ENCODE measurements around the gene GARRE1.

The GARRE1 gene

GRCh38 chr19:34229721-34230120, 24.6 kb upstream of the GARRE1 start:
- TF ChIP-seq CTCF (IDR thresholded peaks at IDR 0.05; ENCODE audit: low read depth, low read length), result no peak
- no peak for DNase-seq (ENCODE audit: low read depth, low spot score)
- in situ Hi-C loops (cut with HindIII; ENCODE audit: low sequenced_read_pairs), result no loop called here
- H3K4me3 ChIP-seq (ENCODE audit: low read depth, low read length), result no peak overlapping the region

- no peak overlapping the region for H3K4me3 ChIP-seq (ENCODE audit: low read depth, low read length)
- in situ Hi-C loops (cut with HindIII; ENCODE audit: low sequenced_read_pairs), result no loop called here
- no peak for DNase-seq (ENCODE audit: low read depth, low spot score)
- TF ChIP-seq CTCF (IDR thresholded peaks at IDR 0.05; ENCODE audit: low read depth, low read length), result no peak
Measured at GRCh38 chr19:34230820-34231219, 23.5 kb upstream of the GARRE1 start.

GRCh38 chr19:34231439-34231838, 22.9 kb upstream of the GARRE1 start:
- in situ Hi-C loops (cut with HindIII; ENCODE audit: low sequenced_read_pairs), result no loop called here

GRCh38 chr19:34232566-34233481, 21.5 kb upstream of the GARRE1 start:
- peak; percentile 96 for DNase-seq (ENCODE audit: low read depth, low spot score)
- TF ChIP-seq CTCF (IDR thresholded peaks at IDR 0.05; ENCODE audit: low read depth, low read length), result no peak
- in situ Hi-C loops (cut with HindIII; ENCODE audit: low sequenced_read_pairs), result no loop called here
- H3K4me3 ChIP-seq (ENCODE audit: low read depth, low read length), result no peak overlapping the region

More at GRCh38 chr19:34231439-34231838, 22.9 kb upstream of the GARRE1 start:
- H3K4me3 ChIP-seq (ENCODE audit: low read depth, low read length), result no peak overlapping the region
- TF ChIP-seq CTCF (IDR thresholded peaks at IDR 0.05; ENCODE audit: low read depth, low read length), result no peak
- DNase-seq (ENCODE audit: low read depth, low spot score), result no peak

GRCh38 chr19:34235425-34235940, 18.9 kb upstream of the GARRE1 start:
- TF ChIP-seq CTCF (IDR thresholded peaks at IDR 0.05; ENCODE audit: low read depth, low read length), result no peak
- in situ Hi-C loops (cut with HindIII; ENCODE audit: low sequenced_read_pairs), result no loop called here
- no peak for DNase-seq (ENCODE audit: low read depth, low spot score)

GRCh38 chr19:34236035-34236987, 18.0 kb upstream of the GARRE1 start:
- TF ChIP-seq CTCF (IDR thresholded peaks at IDR 0.05; ENCODE audit: low read depth, low read length), result no peak
- DNase-seq (ENCODE audit: low read depth, low spot score), result no peak
- in situ Hi-C loops (cut with HindIII; ENCODE audit: low sequenced_read_pairs), result no loop called here
- no peak overlapping the region for H3K4me3 ChIP-seq (ENCODE audit: low read depth, low read length)

More at GRCh38 chr19:34235425-34235940, 18.9 kb upstream of the GARRE1 start:
- H3K4me3 ChIP-seq (ENCODE audit: low read depth, low read length), result no peak overlapping the region
